ENCODE data around the gene NKAIN2. TPM values are rescaled to one million over a fixed set of nuclear protein-coding genes. Genes with fewer than 3 reads are reported as not detected.

The NKAIN2 gene
- total and polyA plus RNA-seq, 2 donors (not counting 3 experiments of a cell fraction or from before 2014, with no cell fraction given): 0.03 TPM; not detected in 1

DNA sequence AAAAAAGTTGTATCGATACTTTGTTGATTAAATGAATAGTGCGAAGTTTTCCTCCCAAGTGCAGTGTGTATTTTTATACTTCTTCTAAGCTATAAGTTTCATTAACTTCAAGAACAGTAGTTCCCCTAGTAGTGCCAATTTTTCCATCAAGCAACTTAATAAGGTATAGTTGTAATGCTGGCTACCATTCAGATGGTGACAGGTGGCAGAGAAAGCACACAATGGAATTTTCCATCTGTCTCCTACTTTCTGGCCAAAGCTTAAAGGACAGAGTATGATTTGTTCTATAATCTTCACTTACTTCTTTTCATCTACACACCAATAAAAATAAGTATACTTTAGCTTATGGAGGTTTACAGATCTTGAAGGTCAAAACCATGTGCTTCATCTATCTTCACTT is 431.1 kb downstream of the NKAIN2 start:
- Histone ChIP-seq H3K4me3 (replicated peaks in 1 of 3; ENCODE audit: insufficient read depth in 1 of 3, low read depth in 1 of 3, low read length in 3 of 3) (no peak overlapping the region), H3K36me3 (ENCODE audit: control insufficient read depth in 2 of 2, extremely low read depth in 1 of 2, insufficient read depth in 2 of 2, low read length in 2 of 2) (no peaks in the 10 kb centered on the region), H3K9me1 (replicated peaks; ENCODE audit: control insufficient read depth, extremely low read depth, insufficient read depth, low read length) (no peaks in the 10 kb centered on the region), H3K27ac (ENCODE audit: insufficient read depth, low read depth, low read length) (no peak overlapping the region), H2AFZ (ENCODE audit: low read depth, low read length) (no peak overlapping the region), H3K9ac (replicated peaks; ENCODE audit: extremely low read depth, insufficient read depth, low read length) (no peak overlapping the region), H3K4me1 (ENCODE audit: control insufficient read depth, extremely low read depth, insufficient read depth, low read length) (no peaks in the 10 kb centered on the region), H4K20me1 (replicated peaks; ENCODE audit: control insufficient read depth, extremely low read depth, insufficient read depth, low read length) (no peaks in the 10 kb centered on the region), H3K4me2 (ENCODE audit: insufficient read depth, low read length) (no peak overlapping the region), H3K9me3 (replicated peaks; ENCODE audit: control insufficient read depth, insufficient read depth, low read length) (no peaks in the 10 kb centered on the region), H3K27me3 (ENCODE audit: control insufficient read depth in 2 of 2, insufficient read depth in 2 of 2, low read length in 2 of 2) (no peaks in the 10 kb centered on the region), H3K79me2 (ENCODE audit: control insufficient read depth, insufficient read depth, low read length) (no peaks in the 10 kb centered on the region)
- BruUV-seq (replicated peaks): no TSS peak
- CTCF ChIA-PET: interaction anchor here (0.6 kb wide), 1 partner anchor 10 kb away, joined by 3 read pairs; no protein-coding TSS in a partner anchor
- intact Hi-C loops (cut with micrococcal nuclease) (no loop called here), dilution Hi-C loops (cut with MboI; ENCODE audit: extremely low pct_ligation_motif_present, low sequenced_read_pairs) (no loop called here)
- DNase-seq (ENCODE audit: low read depth, low spot score): no peak
- no peak for FAIRE-seq
- TF ChIP-seq JUN (IDR thresholded peaks at IDR 0.05; ENCODE audit: borderline replicate concordance, insufficient read depth, insufficient read length, low read depth) (no peak), EZH2 (IDR thresholded peaks at IDR 0.05; ENCODE audit: borderline replicate concordance, low read depth, low read length, severe bottlenecking) (no peak), GATA2 (IDR thresholded peaks at IDR 0.05; ENCODE audit: insufficient read depth, insufficient read length, low read depth, low read length) (no peak), POLR2A (IDR thresholded peaks at IDR 0.05; ENCODE audit: low read depth, low read length) (no peak), FOS (IDR thresholded peaks at IDR 0.05; ENCODE audit: borderline replicate concordance, insufficient read depth, low read length) (no peak), POLR2AphosphoS5 (IDR thresholded peaks at IDR 0.05; ENCODE audit: insufficient read depth, low read depth, low read length) (no peak), MYC (IDR thresholded peaks at IDR 0.05; ENCODE audit: low read depth, low read length) (no peak)
- TF ChIP-seq, protein P1, sequence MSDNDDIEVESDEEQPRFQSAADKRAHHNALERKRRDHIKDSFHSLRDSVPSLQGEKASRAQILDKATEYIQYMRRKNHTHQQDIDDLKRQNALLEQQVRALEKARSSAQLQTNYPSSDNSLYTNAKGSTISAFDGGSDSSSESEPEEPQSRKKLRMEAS (IDR thresholded peaks at IDR 0.05; ENCODE audit: insufficient read depth, insufficient read length): no peak
- TF ChIP-seq, protein P2, sequence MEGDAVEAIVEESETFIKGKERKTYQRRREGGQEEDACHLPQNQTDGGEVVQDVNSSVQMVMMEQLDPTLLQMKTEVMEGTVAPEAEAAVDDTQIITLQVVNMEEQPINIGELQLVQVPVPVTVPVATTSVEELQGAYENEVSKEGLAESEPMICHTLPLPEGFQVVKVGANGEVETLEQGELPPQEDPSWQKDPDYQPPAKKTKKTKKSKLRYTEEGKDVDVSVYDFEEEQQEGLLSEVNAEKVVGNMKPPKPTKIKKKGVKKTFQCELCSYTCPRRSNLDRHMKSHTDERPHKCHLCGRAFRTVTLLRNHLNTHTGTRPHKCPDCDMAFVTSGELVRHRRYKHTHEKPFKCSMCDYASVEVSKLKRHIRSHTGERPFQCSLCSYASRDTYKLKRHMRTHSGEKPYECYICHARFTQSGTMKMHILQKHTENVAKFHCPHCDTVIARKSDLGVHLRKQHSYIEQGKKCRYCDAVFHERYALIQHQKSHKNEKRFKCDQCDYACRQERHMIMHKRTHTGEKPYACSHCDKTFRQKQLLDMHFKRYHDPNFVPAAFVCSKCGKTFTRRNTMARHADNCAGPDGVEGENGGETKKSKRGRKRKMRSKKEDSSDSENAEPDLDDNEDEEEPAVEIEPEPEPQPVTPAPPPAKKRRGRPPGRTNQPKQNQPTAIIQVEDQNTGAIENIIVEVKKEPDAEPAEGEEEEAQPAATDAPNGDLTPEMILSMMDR (IDR thresholded peaks at IDR 0.05; ENCODE audit: extremely low read depth in 1 of 2, insufficient read depth in 1 of 2, low read depth in 1 of 2, low read length in 2 of 2): no peak
- POLR2A ChIA-PET: no interaction called here
